Hepatic stellate cell (primary cell): ENCODE measurements around the gene RNF182.
"Not testable (repeated sequence)": the region's sequence is repeated elsewhere in the genome, so short reads cannot be mapped to it uniquely, and the experiment has no call there.

Source experiments
- DNase-seq: peaks from one replicate; pipeline ENCODE4 v3.0.0; 2011; ENCODE audit warnings: low spot score

The RNF182 gene

GRCh38 chr6:14002176-14002947 lies 77.6 kb downstream of the RNF182 start:
- no peak for DNase-seq

DNA sequence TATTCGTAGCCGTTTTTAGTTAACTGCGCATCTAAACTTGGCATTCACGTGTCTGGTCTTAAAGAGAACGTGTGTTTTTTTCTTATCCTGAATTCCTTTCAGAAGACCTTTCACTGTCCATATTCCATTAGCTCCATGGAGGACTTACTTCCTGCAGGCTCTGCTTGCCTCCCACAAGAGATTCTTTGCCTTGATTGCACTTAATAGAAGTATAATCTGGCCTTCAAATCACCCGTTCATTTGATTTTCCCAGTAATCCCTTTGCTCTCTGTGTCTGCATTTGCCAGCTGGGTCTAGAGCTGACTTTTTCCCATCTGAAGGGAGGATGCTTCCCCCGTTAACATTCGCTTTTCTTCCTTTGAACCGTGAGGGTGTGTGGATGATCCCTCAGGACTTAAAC lies 79.5 kb downstream of the RNF182 start:
- no peak for DNase-seq

- DNase-seq: no peak
Measured at GRCh38 chr6:14008809-14009208, 84.1 kb downstream of the RNF182 start.

DNA sequence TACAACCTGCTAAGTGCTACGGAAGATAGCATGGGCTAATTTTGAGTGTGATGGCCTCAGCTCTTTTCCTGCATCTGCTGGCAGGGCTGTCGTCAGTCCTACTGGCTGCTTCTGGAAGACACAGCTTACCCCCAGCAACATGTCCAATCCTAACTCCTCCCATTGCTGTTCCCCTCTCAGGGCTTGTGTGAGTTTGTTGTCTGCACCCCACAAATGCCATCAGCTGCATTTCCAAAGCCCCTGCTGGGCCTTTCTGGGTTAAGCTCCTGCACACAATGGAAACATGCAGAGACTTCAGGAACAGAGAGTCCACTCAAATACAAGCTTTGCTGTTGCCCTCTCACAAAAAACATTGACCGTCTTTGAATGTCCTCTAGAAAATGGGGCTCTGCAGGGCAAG lies 84.7 kb downstream of the RNF182 start:
- no peak for DNase-seq

DNA sequence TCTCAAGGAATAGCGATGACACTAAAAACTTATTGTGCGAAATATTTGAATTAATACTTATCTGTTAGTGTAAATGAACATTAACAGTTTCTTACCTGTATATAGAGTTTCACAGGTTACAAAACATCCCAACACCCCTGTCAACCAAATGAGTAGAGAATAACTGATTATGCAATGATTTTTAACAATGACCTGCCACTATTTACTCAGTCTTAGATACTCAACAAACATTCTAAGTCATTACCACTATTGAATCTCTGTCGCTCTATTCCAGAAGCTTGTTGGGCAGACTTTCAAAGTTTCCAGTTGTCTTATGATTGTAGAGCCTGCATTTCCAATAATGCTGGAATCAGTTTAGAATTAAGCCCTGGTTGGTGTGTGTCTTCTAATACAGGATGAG lies 85.5 kb downstream of the RNF182 start:
- no peak for DNase-seq

DNA sequence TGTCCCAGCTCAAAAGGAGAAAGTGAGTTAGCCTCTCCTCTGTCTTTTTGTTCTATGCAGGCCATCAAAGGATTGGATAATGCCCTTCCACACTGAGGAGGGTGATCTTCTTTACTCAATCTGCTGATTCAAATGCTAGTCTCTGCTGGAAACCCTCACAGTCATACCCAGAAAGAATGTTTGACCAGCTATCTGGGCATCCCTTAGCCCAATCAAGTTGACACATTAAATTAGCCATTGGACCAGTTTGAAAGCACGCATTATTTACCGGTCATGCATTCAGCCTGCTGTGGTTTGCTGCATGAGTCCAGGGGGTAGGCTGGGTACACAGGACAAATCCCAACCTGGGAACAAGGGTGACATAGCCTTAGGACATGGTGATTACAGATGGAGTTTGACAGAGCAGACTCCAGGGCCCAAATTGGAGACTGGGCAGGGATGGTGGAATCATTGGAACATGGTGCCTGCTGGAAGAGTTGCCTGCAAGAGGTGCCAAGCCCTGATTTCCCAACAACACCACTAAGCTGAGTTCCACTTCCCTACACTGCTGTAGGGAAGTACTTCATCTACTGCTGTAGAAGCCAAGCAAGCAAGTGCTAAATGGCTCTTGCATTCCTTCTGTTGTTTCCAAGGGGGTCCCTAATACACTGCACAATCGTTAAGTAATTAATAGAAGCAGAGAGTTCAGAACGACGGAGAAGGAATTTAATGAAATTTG lies 87.7 kb downstream of the RNF182 start:
- DNase-seq: no peak

DNA sequence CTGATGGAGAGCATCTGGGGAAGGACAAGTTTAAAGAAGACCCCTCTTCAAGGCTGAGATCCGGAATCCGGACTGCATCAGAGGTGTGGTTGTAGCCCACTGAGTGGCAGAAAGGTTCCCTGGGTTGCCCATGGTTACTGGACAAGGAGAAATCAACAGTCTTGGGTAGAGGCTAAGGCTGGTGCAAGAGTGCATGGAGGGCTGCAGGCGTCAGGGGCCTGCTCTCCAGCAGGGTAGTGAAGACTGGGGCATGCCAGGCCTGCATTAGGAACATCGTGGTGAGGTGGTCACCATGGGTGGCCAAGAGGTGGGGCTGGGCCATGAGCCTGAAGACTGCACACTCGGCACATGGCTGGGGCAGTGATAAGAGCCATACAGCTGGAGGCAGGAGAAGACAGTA lies 91.2 kb downstream of the RNF182 start:
- DNase-seq: no peak

- no peak for DNase-seq
Measured at GRCh38 chr6:14016432-14016831, 91.7 kb downstream of the RNF182 start.

DNA sequence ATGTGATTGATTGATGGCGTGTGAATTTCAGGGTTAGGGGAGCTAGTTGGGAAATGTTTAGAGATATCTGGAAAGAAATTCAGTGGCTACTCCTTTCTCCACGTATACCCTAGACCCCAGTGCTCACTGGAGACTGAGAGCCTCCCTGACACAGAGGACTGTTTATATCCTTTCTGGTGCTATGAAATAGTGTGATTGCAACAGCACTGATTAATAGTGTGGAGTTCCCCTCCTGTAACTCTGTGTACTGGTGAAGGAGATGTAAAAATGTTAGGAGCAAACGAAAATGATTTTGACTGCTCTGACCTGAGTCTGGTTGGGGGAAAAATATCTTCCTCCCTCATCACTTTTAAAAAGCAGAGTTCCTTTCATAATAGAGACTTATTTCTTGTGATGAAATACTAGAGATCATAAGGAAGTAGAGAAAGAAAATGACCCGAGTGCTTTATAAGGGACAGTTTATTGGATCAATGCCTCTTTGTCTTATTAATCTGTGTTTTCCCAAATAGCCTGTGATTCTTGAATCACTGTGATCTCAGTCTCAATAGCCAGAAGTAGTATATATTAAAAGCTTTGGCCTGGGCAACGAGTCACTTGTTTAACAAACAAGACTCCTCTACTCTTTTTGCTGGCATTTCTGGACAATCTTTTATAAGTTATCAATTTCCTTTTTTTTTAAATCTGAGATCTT lies 92.3 kb downstream of the RNF182 start:
- DNase-seq: no peak

DNA sequence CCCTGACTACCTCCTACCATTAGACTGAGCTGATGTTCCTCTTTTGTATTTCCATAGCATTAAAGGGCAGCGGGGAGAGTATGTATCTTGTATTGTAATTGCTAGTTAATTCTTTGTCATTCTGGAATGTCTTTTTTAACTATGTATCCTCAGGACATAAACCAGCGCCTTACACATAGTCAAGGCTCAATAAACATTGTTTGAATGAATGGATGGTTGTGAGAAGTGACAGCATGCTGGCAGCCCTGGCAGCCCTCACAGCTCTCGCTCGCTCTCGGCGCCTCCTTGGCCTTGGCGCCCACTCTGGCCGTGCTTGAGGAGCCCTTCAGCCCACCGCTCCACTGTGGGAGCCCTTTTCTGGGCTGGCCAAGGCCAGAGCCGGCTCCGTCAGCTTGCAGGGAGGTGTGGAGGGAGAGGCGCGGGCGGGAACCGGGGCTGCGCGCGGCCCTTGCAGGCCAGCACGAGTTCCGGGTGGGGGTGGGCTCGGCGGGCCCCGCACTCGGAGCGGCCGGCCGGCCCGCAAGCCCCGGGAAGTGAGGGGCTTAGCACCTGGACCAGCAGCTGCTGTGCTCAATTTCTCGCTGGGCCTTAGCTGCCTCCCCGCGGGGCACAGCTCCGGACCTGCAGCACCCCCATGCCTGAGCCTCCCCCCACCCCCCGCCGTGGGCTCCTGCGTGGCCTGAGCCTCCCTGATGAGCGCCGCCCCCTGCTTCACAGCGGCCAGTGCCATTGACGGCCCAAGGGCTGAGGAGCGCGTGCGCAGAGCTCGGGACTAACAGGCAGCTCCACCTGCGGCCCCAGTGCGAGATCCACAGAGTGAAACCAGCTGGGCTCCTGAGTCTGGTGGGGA lies 93.1 kb downstream of the RNF182 start:
- no peak for DNase-seq

GRCh38 chr6:14018559-14018958 lies 93.8 kb downstream of the RNF182 start:
- DNase-seq: not testable (repeated sequence)

GRCh38 chr6:14020551-14020950 lies 95.8 kb downstream of the RNF182 start:
- no peak for DNase-seq

DNA sequence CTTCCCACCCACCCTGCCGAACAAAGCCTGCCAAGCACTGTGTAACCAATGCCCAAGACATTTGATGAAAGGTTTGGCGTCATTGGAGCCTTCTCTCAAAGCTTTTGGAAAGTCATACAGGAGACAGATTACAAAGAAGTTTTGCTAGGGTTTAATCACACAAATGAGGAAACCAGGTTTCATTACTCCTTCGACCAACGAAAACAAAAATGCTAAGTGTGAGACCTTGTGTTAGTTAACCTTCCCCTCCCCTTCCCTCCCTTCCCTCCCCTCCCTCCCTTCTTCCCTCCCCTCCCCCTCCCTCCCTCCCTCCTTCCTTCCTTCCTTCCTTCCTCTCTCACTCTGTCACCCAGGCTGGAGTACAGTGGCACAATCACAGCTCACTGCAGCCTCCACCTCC lies 96.7 kb downstream of the RNF182 start:
- DNase-seq: no peak

GRCh38 chr6:14022673-14023072 lies 97.9 kb downstream of the RNF182 start:
- DNase-seq: no peak

GRCh38 chr6:14023855-14024254 lies 99.1 kb downstream of the RNF182 start:
- no peak for DNase-seq

GRCh38 chr6:14025160-14025559 lies 100.4 kb downstream of the RNF182 start:
- DNase-seq: no peak

DNA sequence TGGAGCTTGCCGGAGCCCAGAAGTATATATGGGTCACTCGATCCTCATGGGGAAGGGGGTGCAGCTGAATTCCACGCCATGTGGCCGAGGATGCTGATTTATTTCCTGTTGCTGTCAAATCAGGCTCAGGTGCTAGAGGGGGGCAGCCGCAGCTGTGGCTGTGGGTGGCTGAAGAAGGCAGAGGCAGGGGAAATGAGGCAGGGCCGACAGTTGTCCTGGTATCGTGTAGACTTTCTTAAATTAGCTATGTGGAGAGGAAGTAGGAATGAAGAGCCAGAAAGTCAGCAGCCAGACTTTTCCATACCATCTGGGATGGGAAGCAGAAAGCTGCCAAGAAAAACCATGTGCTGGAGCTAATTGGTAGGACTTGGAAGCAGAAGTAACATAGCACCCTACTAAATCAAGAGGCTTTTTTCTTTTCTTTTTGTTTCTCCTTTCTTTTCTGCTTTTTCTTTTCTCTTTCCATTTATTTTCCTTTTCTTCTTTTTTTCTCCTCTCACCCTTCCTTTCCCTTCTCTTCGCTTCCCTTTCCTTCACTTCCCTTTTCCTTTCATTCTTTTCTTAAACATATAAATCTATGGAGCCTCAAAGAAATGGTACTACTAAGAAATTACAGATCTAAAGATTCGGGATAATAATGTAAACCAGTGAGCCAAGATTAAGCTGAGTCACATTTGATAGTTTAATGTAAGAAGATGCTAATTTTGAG lies 102.2 kb downstream of the RNF182 start:
- DNase-seq: no peak

- DNase-seq: no peak
Measured at GRCh38 chr6:14028631-14029030, 103.9 kb downstream of the RNF182 start.

DNA sequence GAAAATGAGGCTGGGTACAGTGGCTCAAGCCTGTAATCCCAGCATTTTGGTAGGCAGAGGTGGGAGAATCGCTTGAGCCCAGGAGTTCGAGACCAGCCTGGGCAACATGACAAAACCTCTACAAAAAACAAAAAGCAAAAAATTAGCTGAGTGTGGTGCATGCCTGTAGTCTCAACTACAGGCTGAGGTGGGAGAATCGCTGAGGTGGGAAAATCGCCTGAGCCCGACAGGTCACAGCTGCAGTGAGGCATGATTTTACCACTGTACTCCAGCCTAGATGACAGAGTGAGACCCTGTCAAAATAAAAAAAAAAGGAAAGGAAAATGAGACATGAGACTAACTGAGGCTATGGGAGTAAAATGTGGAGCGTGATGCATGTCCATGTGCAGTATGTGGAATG lies 104.9 kb downstream of the RNF182 start:
- no peak for DNase-seq
